HepG2 (cell line): ENCODE data around the gene ARFGAP3. TPM values are rescaled to one million over a fixed set of nuclear protein-coding genes. Genes with fewer than 3 reads are reported as not detected.

Source experiments
- ATAC-seq: fragments of 200-7000 bp; cut with Tn5 transposase; 3 replicates; pipeline ENCODE4 v1.9.1; 2020; ENCODE audit warnings: mild to moderate bottlenecking, moderate library complexity
- BruUV-seq: library from RNA; stranded (reverse); fragments of 400-500 nt; replicated peaks from 2 replicates; lab custom pipeline; 2021; lab: Mats Ljungman, UMichigan
- CTCF ChIA-PET: fragments of 300-600 bp; formaldehyde crosslinking; extraction: SDS; loops from one replicate; lab custom pipeline; 2021; ENCODE audit warnings: low total read pairs, inconsistent platforms, low intra/inter-chr PET ratio; lab: Yijun Ruan, JAX
- POLR2A ChIA-PET: fragments of 350-600 bp; sonication (Branson Sonifier 250); formaldehyde crosslinking; loops from one replicate; lab custom pipeline; 2020; ENCODE audit warnings: antibody characterized with exemption, inconsistent platforms; lab: Yijun Ruan, JAX
- DNase-seq: peaks from one replicate; pipeline ENCODE4 v3.0.0-alpha.2; 2015; ENCODE audit warnings: low spot score
- FAIRE-seq: peaks from 3 replicates; lab custom pipeline; 2011; peaks lifted over from hg19 to GRCh38; lab: Jason Lieb, UNC
- H2AFZ ChIP-seq: one replicate; pipeline ENCODE4 v1.6.1; 2011; ENCODE audit warnings: low read length, inconsistent platforms
- H3K27ac ChIP-seq: fragments of 300-600 bp; 3 replicates; pipeline ENCODE4 v1.8.0; 2011; ENCODE audit warnings: mixed run types, mild to moderate bottlenecking, mixed read lengths, low read length, inconsistent platforms; ENCODE audit not compliant: insufficient read depth; ENCODE audit errors: extremely low read length
- H3K27me3 ChIP-seq, 2 experiments: fragments of 200-600 bp in 1 of 2; 2 replicates in 1 of 2; 3 replicates in 1 of 2; pipeline versions ENCODE4 v1.6.0 to v1.8.0; 2011; ENCODE audit warnings: low read length in 2 of 2, mild to moderate bottlenecking in 2 of 2, moderate library complexity in 2 of 2, inconsistent platforms in 1 of 2; ENCODE audit not compliant: insufficient read depth in 2 of 2, control insufficient read depth in 1 of 2
- H3K36me3 ChIP-seq, 2 experiments: fragments of 200-600 bp in 1 of 2; replicated peaks in 1 of 2; 2 replicates in 1 of 2; 3 replicates in 1 of 2; pipeline versions ENCODE4 v1.5.1 to v1.8.0; 2011; ENCODE audit warnings: low read length in 2 of 2, inconsistent platforms in 1 of 2; ENCODE audit not compliant: insufficient read depth in 2 of 2, control insufficient read depth in 1 of 2
- H3K4me1 ChIP-seq: 2 replicates; pipeline ENCODE4 v1.5.1; 2012; ENCODE audit warnings: low read length, inconsistent platforms; ENCODE audit not compliant: insufficient read depth
- H3K4me2 ChIP-seq: 2 replicates; pipeline ENCODE4 v1.6.0; 2011; ENCODE audit warnings: low read depth, low read length, inconsistent platforms
- H3K4me3 ChIP-seq, 3 experiments: fragments of 200-600 bp in 1 of 3; sonication (generic), shearing (Covaris generic) in 1 of 3; replicated peaks in 1 of 3; 2 replicates each; pipeline ENCODE4 v1.5.1; 2011 to 2016; ENCODE audit warnings: low read length in 3 of 3, inconsistent platforms in 2 of 3, low read depth in 2 of 3, mild to moderate bottlenecking in 2 of 3, control low read depth in 1 of 3, mixed read lengths in 1 of 3; ENCODE audit not compliant: insufficient read depth in 1 of 3
- H3K79me2 ChIP-seq: one replicate; pipeline ENCODE4 v1.6.1; 2011; ENCODE audit warnings: low read length, inconsistent platforms; ENCODE audit not compliant: insufficient read depth
- H3K9ac ChIP-seq: 2 replicates; pipeline ENCODE4 v1.6.0; 2011; ENCODE audit warnings: mild to moderate bottlenecking, low read depth, low read length, inconsistent platforms; ENCODE audit not compliant: insufficient read depth
- H3K9me3 ChIP-seq: 2 replicates; pipeline ENCODE4 v1.5.1; 2012; ENCODE audit warnings: mild to moderate bottlenecking, low read length
- H4K20me1 ChIP-seq: 2 replicates; pipeline ENCODE4 v1.6.0; 2011; ENCODE audit warnings: inconsistent platforms, mild to moderate bottlenecking, low read length, moderate library complexity; ENCODE audit not compliant: insufficient read depth
- HNRNPLL ChIP-seq: fragments of 200-400 bp; formaldehyde crosslinking; IDR thresholded peaks from 2 replicates; pipeline ENCODE4 v1.6.1; 2017; ENCODE audit warnings: mild to moderate bottlenecking, low read depth, low read length; ENCODE audit not compliant: poor library complexity, severe bottlenecking
- STAT5B ChIP-seq: sonication (generic); formaldehyde crosslinking; IDR thresholded peaks from 2 replicates; pipeline ENCODE4 v1.4.0; 2020; ENCODE audit warnings: missing genetic modification reagents
- ZBTB38 ChIP-seq: sonication (generic); formaldehyde crosslinking; IDR thresholded peaks from 2 replicates; pipeline ENCODE4 v1.5.1; 2020; ENCODE audit warnings: mild to moderate bottlenecking, missing genetic modification reagents
- WGBS: methylation state at CpG from one replicate; pipeline ENCODE4 v1.1.6; 2017; ENCODE audit warnings: low lambda C conversion rate; 5-methylcytosine and 5-hydroxymethylcytosine counted together
- in situ Hi-C: cut with HindIII; loops from 2 replicates; pipeline ENCODE4 v1.10.0; 2017; ENCODE audit warnings: low pct_unique_long_range_greater_than_20kb; ENCODE audit not compliant: extremely low pct_ligation_motif_present
- intact Hi-C: fragments of 100-400 bp; cut with micrococcal nuclease; formaldehyde crosslinking; loops from one replicate; pipeline ENCODE4 v1.10.0; 2022; ENCODE audit not compliant: unreplicated experiment
- polyA plus RNA-seq, 8 experiments: library from polyadenylated mRNA; depleted of rRNA in 3 of 8; stranded (reverse) in 7 of 8; unstranded in 1 of 8; fragments of >200 nt; fragmentation: Illumina TruSeq in 4 of 8; extraction: Trizol in 4 of 8; gene quantifications; 2 replicates each; pipeline versions ENCODE4 v1.2.1 to v1.2.3, GENCODE V29; 2011 to 2016; ENCODE audit warnings: low read depth in 4 of 8, missing spikeins in 1 of 8, mixed read lengths in 1 of 8; ENCODE audit not compliant: insufficient read depth in 1 of 8
- total RNA-seq, 5 experiments: library from RNA; depleted of rRNA; stranded (reverse); fragments of >200 nt; fragmentation: Illumina TruSeq; extraction: Trizol; gene quantifications; 2 replicates each; pipeline ENCODE4 v1.2.3, GENCODE V29; 2016; ENCODE audit warnings: low read depth in 1 of 5
- TF ChIP-seq, protein P1 (sequence below): sonication (generic); formaldehyde crosslinking; IDR thresholded peaks from 2 replicates; pipeline ENCODE4 v1.5.1; 2020; ENCODE audit warnings: missing genetic modification reagents, mild to moderate bottlenecking, borderline replicate concordance
- TF ChIP-seq, protein P2 (sequence below): sonication (generic); formaldehyde crosslinking; IDR thresholded peaks from 2 replicates; pipeline ENCODE4 v1.4.0; 2020; ENCODE audit warnings: missing genetic modification reagents
- TF ChIP-seq, protein P3 (sequence below): sonication (generic); formaldehyde crosslinking; IDR thresholded peaks from 2 replicates; pipeline ENCODE4 v1.8.0; 2022; ENCODE audit warnings: mild to moderate bottlenecking, missing genetic modification reagents, moderate library complexity
- TF ChIP-seq, protein P4 (sequence below): sonication (generic); formaldehyde crosslinking; IDR thresholded peaks from 2 replicates; pipeline ENCODE4 v1.4.0; 2020; ENCODE audit warnings: missing genetic modification reagents

Gene ARFGAP3
- total and polyA plus RNA-seq, 2 of the 13 experiments (the other 11 are each of a cell fraction or from before 2014, with no cell fraction given): 41.7 to 61.6 TPM

DNA sequence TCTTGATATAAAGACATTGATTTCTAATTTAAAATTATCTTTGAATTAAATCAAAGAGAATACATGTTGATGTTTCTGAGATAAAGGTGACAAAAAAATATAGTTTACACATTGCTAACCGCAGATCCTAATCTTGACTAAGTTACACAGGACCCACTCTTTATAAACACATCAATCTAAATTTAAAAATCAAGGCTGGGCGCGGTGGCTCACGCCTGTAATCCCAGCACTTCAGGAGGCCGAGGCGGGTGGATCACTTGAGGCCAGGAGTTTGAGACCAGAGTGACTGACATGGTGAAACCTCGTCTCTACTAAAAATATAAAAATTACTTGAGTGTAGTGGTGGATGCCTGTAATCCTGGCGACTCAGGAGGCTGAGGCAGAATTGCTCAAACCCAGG, 1.9 kb downstream of the ARFGAP3 start:
- no peak for FAIRE-seq
- TF ChIP-seq STAT5B (CRISPR knock-in tag) (no peak), ZBTB38 (CRISPR knock-in tag) (peak; percentile 24; the same call in 1 of the 2 replicates), HNRNPLL (no peak)
- TF ChIP-seq, protein P1, sequence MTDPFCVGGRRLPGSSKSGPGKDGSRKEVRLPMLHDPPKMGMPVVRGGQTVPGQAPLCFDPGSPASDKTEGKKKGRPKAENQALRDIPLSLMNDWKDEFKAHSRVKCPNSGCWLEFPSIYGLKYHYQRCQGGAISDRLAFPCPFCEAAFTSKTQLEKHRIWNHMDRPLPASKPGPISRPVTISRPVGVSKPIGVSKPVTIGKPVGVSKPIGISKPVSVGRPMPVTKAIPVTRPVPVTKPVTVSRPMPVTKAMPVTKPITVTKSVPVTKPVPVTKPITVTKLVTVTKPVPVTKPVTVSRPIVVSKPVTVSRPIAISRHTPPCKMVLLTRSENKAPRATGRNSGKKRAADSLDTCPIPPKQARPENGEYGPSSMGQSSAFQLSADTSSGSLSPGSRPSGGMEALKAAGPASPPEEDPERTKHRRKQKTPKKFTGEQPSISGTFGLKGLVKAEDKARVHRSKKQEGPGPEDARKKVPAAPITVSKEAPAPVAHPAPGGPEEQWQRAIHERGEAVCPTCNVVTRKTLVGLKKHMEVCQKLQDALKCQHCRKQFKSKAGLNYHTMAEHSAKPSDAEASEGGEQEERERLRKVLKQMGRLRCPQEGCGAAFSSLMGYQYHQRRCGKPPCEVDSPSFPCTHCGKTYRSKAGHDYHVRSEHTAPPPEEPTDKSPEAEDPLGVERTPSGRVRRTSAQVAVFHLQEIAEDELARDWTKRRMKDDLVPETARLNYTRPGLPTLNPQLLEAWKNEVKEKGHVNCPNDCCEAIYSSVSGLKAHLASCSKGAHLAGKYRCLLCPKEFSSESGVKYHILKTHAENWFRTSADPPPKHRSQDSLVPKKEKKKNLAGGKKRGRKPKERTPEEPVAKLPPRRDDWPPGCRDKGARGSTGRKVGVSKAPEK: no peak
- TF ChIP-seq, protein P2, sequence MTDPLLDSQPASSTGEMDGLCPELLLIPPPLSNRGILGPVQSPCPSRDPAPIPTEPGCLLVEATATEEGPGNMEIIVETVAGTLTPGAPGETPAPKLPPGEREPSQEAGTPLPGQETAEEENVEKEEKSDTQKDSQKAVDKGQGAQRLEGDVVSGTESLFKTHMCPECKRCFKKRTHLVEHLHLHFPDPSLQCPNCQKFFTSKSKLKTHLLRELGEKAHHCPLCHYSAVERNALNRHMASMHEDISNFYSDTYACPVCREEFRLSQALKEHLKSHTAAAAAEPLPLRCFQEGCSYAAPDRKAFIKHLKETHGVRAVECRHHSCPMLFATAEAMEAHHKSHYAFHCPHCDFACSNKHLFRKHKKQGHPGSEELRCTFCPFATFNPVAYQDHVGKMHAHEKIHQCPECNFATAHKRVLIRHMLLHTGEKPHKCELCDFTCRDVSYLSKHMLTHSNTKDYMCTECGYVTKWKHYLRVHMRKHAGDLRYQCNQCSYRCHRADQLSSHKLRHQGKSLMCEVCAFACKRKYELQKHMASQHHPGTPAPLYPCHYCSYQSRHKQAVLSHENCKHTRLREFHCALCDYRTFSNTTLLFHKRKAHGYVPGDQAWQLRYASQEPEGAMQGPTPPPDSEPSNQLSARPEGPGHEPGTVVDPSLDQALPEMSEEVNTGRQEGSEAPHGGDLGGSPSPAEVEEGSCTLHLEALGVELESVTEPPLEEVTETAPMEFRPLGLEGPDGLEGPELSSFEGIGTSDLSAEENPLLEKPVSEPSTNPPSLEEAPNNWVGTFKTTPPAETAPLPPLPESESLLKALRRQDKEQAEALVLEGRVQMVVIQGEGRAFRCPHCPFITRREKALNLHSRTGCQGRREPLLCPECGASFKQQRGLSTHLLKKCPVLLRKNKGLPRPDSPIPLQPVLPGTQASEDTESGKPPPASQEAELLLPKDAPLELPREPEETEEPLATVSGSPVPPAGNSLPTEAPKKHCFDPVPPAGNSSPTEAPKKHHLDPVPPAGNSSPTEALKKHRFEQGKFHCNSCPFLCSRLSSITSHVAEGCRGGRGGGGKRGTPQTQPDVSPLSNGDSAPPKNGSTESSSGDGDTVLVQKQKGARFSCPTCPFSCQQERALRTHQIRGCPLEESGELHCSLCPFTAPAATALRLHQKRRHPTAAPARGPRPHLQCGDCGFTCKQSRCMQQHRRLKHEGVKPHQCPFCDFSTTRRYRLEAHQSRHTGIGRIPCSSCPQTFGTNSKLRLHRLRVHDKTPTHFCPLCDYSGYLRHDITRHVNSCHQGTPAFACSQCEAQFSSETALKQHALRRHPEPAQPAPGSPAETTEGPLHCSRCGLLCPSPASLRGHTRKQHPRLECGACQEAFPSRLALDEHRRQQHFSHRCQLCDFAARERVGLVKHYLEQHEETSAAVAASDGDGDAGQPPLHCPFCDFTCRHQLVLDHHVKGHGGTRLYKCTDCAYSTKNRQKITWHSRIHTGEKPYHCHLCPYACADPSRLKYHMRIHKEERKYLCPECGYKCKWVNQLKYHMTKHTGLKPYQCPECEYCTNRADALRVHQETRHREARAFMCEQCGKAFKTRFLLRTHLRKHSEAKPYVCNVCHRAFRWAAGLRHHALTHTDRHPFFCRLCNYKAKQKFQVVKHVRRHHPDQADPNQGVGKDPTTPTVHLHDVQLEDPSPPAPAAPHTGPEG (CRISPR knock-in tag): no peak
- TF ChIP-seq, protein P3, sequence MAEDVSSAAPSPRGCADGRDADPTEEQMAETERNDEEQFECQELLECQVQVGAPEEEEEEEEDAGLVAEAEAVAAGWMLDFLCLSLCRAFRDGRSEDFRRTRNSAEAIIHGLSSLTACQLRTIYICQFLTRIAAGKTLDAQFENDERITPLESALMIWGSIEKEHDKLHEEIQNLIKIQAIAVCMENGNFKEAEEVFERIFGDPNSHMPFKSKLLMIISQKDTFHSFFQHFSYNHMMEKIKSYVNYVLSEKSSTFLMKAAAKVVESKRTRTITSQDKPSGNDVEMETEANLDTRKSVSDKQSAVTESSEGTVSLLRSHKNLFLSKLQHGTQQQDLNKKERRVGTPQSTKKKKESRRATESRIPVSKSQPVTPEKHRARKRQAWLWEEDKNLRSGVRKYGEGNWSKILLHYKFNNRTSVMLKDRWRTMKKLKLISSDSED (CRISPR knock-in tag): no peak
- TF ChIP-seq, protein P4, sequence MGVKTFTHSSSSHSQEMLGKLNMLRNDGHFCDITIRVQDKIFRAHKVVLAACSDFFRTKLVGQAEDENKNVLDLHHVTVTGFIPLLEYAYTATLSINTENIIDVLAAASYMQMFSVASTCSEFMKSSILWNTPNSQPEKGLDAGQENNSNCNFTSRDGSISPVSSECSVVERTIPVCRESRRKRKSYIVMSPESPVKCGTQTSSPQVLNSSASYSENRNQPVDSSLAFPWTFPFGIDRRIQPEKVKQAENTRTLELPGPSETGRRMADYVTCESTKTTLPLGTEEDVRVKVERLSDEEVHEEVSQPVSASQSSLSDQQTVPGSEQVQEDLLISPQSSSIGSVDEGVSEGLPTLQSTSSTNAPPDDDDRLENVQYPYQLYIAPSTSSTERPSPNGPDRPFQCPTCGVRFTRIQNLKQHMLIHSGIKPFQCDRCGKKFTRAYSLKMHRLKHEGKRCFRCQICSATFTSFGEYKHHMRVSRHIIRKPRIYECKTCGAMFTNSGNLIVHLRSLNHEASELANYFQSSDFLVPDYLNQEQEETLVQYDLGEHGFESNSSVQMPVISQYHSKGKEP (CRISPR knock-in tag): no peak

More for the DNA sequence above, 1.9 kb downstream of the ARFGAP3 start:
- peaks cover 54% of the 10 kb centered on the region for H3K79me2 ChIP-seq
- H3K4me1 ChIP-seq: peaks cover 32% of the 10 kb centered on the region
- ATAC-seq (no peak), DNase-seq (no peak)
- peak overlapping the region; percentile 92 for H3K4me2 ChIP-seq
- in situ Hi-C loops (loop anchor here (5.0 kb wide), 1 partner anchor 48 kb away; no protein-coding TSS in a partner anchor), intact Hi-C loops (loop anchor here (10.0 kb wide), 2 partner anchors 50 to 210 kb away; partner anchors contain the start of genes ATP5MGL and CYB5R3)
- CTCF ChIA-PET: no interaction called here
- H2AFZ ChIP-seq: no peak overlapping the region
- no TSS peak for BruUV-seq
- H4K20me1 ChIP-seq: peaks cover 20% of the 10 kb centered on the region
- H3K36me3 ChIP-seq: peaks cover 2 to 8% of the 10 kb centered on the region in 2 experiments; a peak in 2 of 5 replicates
- no peaks in the 10 kb centered on the region; a peak in 1 of 5 replicates for H3K27me3 ChIP-seq
- H3K9me3 ChIP-seq: no peaks in the 10 kb centered on the region
- no peak overlapping the region for H3K27ac ChIP-seq
- WGBS: 89% methylated on average over 8 of the region's 8 CpGs
- peak overlapping the region; percentile 96; the same call in 1 of the 2 replicates for H3K9ac ChIP-seq
- POLR2A ChIA-PET: interaction anchor here (1.7 to 2.2 kb wide), 2 partner anchors 54 to 240 kb away, joined by 8 to 9 read pairs; partner anchors contain the start of gene POLDIP3
- H3K4me3 ChIP-seq: peak overlapping the region in 2 of 3 experiments; percentile 95 to 98; a peak in 4 of 6 replicates
